H9 (cell line): Measurements from ENCODE around the gene RASSF5. TPM values are rescaled to one million over a fixed set of nuclear protein-coding genes. Genes with fewer than 3 reads are reported as not detected.

ENCODE experiments used
- DNase-seq: peaks from one replicate; pipeline ENCODE4 v3.0.0-alpha.2; 2017
- H2AFZ ChIP-seq: one replicate; pipeline ENCODE4 v1.6.1; 2013; ENCODE audit warnings: mild to moderate bottlenecking, low read length, control low read depth, moderate library complexity
- H2AK5ac ChIP-seq: 2 replicates; pipeline ENCODE4 v1.6.1; 2013; ENCODE audit warnings: low read length, control low read depth, mixed read lengths; ENCODE audit not compliant: insufficient read length
- H2BK120ac ChIP-seq: one replicate; pipeline ENCODE4 v1.6.1; 2013; ENCODE audit warnings: low read depth, mild to moderate bottlenecking, low read length, control low read depth, inconsistent platforms; ENCODE audit not compliant: poor library complexity, severe bottlenecking
- H2BK12ac ChIP-seq: 2 replicates; pipeline ENCODE4 v1.6.1; 2013; ENCODE audit warnings: low read length, control low read depth, mixed read lengths, low read depth; ENCODE audit not compliant: insufficient read length
- H2BK15ac ChIP-seq: 2 replicates; pipeline ENCODE4 v1.6.1; 2013; ENCODE audit warnings: low read depth, low read length, control low read depth
- H2BK20ac ChIP-seq: one replicate; pipeline ENCODE4 v1.6.1; 2013; ENCODE audit warnings: low read depth, mild to moderate bottlenecking, low read length, control low read depth, inconsistent platforms; ENCODE audit not compliant: poor library complexity, severe bottlenecking
- H2BK5ac ChIP-seq: 2 replicates; pipeline ENCODE4 v1.6.1; 2013; ENCODE audit warnings: low read length, control low read depth, mixed read lengths; ENCODE audit not compliant: insufficient read length
- H3K14ac ChIP-seq: 2 replicates; pipeline ENCODE4 v1.6.1; 2013; ENCODE audit warnings: low read length, control low read depth; ENCODE audit not compliant: insufficient read depth
- H3K18ac ChIP-seq: 2 replicates; pipeline ENCODE4 v1.6.1; 2013; ENCODE audit warnings: low read depth, mild to moderate bottlenecking, mixed read lengths, low read length, control low read depth; ENCODE audit not compliant: insufficient read length
- H3K23ac ChIP-seq: 2 replicates; pipeline ENCODE4 v1.6.1; 2013; ENCODE audit warnings: low read length, control low read depth, mixed read lengths, low read depth; ENCODE audit not compliant: insufficient read length
- H3K23me2 ChIP-seq: 2 replicates; pipeline ENCODE4 v1.6.1; 2013; ENCODE audit warnings: low read depth, mild to moderate bottlenecking, mixed read lengths, low read length, control low read depth; ENCODE audit not compliant: insufficient read length, poor library complexity, severe bottlenecking
- H3K27ac ChIP-seq: 2 replicates; pipeline ENCODE4 v1.5.1; 2013; ENCODE audit warnings: low read length, control low read depth, mixed read lengths, low read depth; ENCODE audit not compliant: insufficient read length
- H3K27me3 ChIP-seq: 2 replicates; pipeline ENCODE4 v1.6.1; 2013; ENCODE audit warnings: low read length, control low read depth, inconsistent platforms; ENCODE audit not compliant: insufficient read depth
- H3K4ac ChIP-seq: 2 replicates; pipeline ENCODE4 v1.6.1; 2013; ENCODE audit warnings: low read depth, mild to moderate bottlenecking, control low read depth, inconsistent platforms, low read length, moderate library complexity
- H3K4me1 ChIP-seq: 2 replicates; pipeline ENCODE4 v1.6.1; 2013; ENCODE audit warnings: low read length, control low read depth, inconsistent platforms; ENCODE audit not compliant: insufficient read depth
- H3K4me2 ChIP-seq: 2 replicates; pipeline ENCODE4 v1.6.1; 2013; ENCODE audit warnings: low read length, control low read depth, mixed read lengths; ENCODE audit not compliant: insufficient read length, insufficient read depth
- H3K56ac ChIP-seq: 2 replicates; pipeline ENCODE4 v1.6.1; 2013; ENCODE audit warnings: low read depth, mild to moderate bottlenecking, mixed read lengths, low read length, control low read depth; ENCODE audit not compliant: insufficient read length
- H3K79me1 ChIP-seq: 2 replicates; pipeline ENCODE4 v1.6.1; 2013; ENCODE audit warnings: low read depth, mild to moderate bottlenecking, moderate library complexity, low read length, control low read depth, inconsistent platforms; ENCODE audit not compliant: insufficient read depth, poor library complexity, severe bottlenecking
- H3K79me2 ChIP-seq: 2 replicates; pipeline ENCODE4 v1.6.1; 2013; ENCODE audit warnings: low read length, control low read depth, inconsistent platforms; ENCODE audit not compliant: insufficient read depth
- H3K9ac ChIP-seq: 2 replicates; pipeline ENCODE4 v1.6.1; 2013; ENCODE audit warnings: low read length, control low read depth, mixed read lengths; ENCODE audit not compliant: insufficient read length; ENCODE audit errors: extremely low read depth
- H3K9me3 ChIP-seq: one replicate; pipeline ENCODE4 v1.6.1; 2013; ENCODE audit warnings: low read depth, low read length, inconsistent platforms; ENCODE audit not compliant: control insufficient read depth
- H3T11ph ChIP-seq: one replicate; pipeline ENCODE4 v1.6.1; 2013; ENCODE audit warnings: mild to moderate bottlenecking, low read length, control low read depth, inconsistent platforms
- H4K20me1 ChIP-seq: one replicate; pipeline ENCODE4 v1.6.1; 2013; ENCODE audit not compliant: control insufficient read depth, insufficient read length, insufficient read depth
- H4K5ac ChIP-seq: 2 replicates; pipeline ENCODE4 v1.6.1; 2013; ENCODE audit warnings: low read depth, mild to moderate bottlenecking, mixed read lengths, low read length, control low read depth; ENCODE audit not compliant: insufficient read length
- H4K8ac ChIP-seq: replicated peaks from 2 replicates; pipeline ENCODE4 v1.6.1; 2013; ENCODE audit warnings: low read length, control low read depth, mixed read lengths, low read depth; ENCODE audit not compliant: insufficient read length
- H4K91ac ChIP-seq: 2 replicates; pipeline ENCODE4 v1.6.1; 2013; ENCODE audit warnings: low read depth, mild to moderate bottlenecking, moderate library complexity, mixed read lengths, low read length, control low read depth; ENCODE audit not compliant: insufficient read length
- H3K27ac Mint-ChIP-seq, 3 experiments: 2 replicates in 2 of 3; 3 replicates in 1 of 3; pipeline ENCODE4 v1.8.0; 2020 to 2021; ENCODE audit warnings: mixed read lengths in 3 of 3, mild to moderate bottlenecking in 1 of 3, moderate library complexity in 1 of 3
- H3K27me3 Mint-ChIP-seq: 2 replicates; pipeline ENCODE4 v1.8.0; 2021; ENCODE audit warnings: low read depth, mild to moderate bottlenecking, moderate library complexity, mixed read lengths
- H3K36me3 Mint-ChIP-seq, 3 experiments: 2 replicates in 2 of 3; 3 replicates in 1 of 3; pipeline ENCODE4 v1.8.0; 2020 to 2021; ENCODE audit warnings: low read depth in 3 of 3, mixed read lengths in 3 of 3; ENCODE audit not compliant: insufficient read depth in 1 of 3
- H3K4me1 Mint-ChIP-seq, 2 experiments: 2 replicates each; pipeline ENCODE4 v1.8.0; 2020; ENCODE audit warnings: mixed read lengths in 2 of 2
- H3K4me3 Mint-ChIP-seq, 2 experiments: 2 replicates in 1 of 2; 3 replicates in 1 of 2; pipeline ENCODE4 v1.8.0; 2020 to 2021; ENCODE audit warnings: mild to moderate bottlenecking in 2 of 2, mixed read lengths in 2 of 2, moderate library complexity in 1 of 2
- H3K9me3 Mint-ChIP-seq, 2 experiments: 2 replicates in 1 of 2; 3 replicates in 1 of 2; pipeline ENCODE4 v1.8.0; 2020; ENCODE audit warnings: mild to moderate bottlenecking in 2 of 2, mixed read lengths in 2 of 2, moderate library complexity in 1 of 2
- CTCF ChIP-seq: fragments of 200-600 bp; sonication (generic); conservative IDR thresholded peaks from 3 replicates; pipeline ENCODE4 v1.8.0; 2021; ENCODE audit warnings: antibody characterized with exemption, mild to moderate bottlenecking
- WGBS: extraction: QIAGEN DNeasy Blood & Tissue Kit; methylation state at CpG from one replicate; pipeline ENCODE4 v1.1.7; 2013; ENCODE audit warnings: missing lambda C conversion rate, low lambda C conversion rate, mixed read lengths; ENCODE audit not compliant: insufficient read length; ENCODE audit errors: extremely low coverage; 5-methylcytosine and 5-hydroxymethylcytosine counted together
- total RNA-seq: library from RNA; stranded (reverse); gene quantifications from 2 replicates; pipeline ENCODE4 v1.2.1, GENCODE V29; 2021

The RASSF5 gene
- total RNA-seq, 1 experiment from 2014 or later, result 0.50 TPM

GRCh38 chr1:206511362-206512057 lies 4.2 kb downstream of the RASSF5 start:
- no peak overlapping the region for H2AK5ac ChIP-seq
- H3K27me3 Mint-ChIP-seq, result peaks cover 53% of the 10 kb centered on the region
- no peak overlapping the region for H2BK12ac ChIP-seq
- H2AFZ ChIP-seq, result no peak overlapping the region
- H3K79me2 ChIP-seq, result no peaks in the 10 kb centered on the region
- H3K4ac ChIP-seq, result no peak overlapping the region
- H3K27me3 ChIP-seq, result peaks cover 16% of the 10 kb centered on the region
- H3K27ac ChIP-seq, result no peak overlapping the region
- H3K9me3 Mint-ChIP-seq, result no peaks in the 10 kb centered on the region
- H3K4me1 ChIP-seq, result no peaks in the 10 kb centered on the region; the same call in 1 of the 2 replicates
- no peak overlapping the region for H3K23ac ChIP-seq
- DNase-seq, result no peak
- no peak overlapping the region for H3K4me2 ChIP-seq
- H3K23me2 ChIP-seq, result peaks cover 9% of the 10 kb centered on the region
- H2BK20ac ChIP-seq, result no peak overlapping the region
- no peak overlapping the region; a peak in 1 of 7 replicates for H3K27ac Mint-ChIP-seq
- no peaks in the 10 kb centered on the region for H4K20me1 ChIP-seq
- peaks cover 24 to 30% of the 10 kb centered on the region in 2 experiments for H3K4me1 Mint-ChIP-seq
- H4K5ac ChIP-seq, result no peak overlapping the region
- H3K9ac ChIP-seq, result no peak overlapping the region
- H3K79me1 ChIP-seq, result no peaks in the 10 kb centered on the region
- no peak overlapping the region for H2BK5ac ChIP-seq
- H2BK15ac ChIP-seq, result no peak overlapping the region
- no peaks in the 10 kb centered on the region for H3K9me3 ChIP-seq
- no peak overlapping the region for H3T11ph ChIP-seq
- WGBS, result no CpG with 5 or more reads among the region's 14 CpGs
- no peak overlapping the region for H3K56ac ChIP-seq
- no peak overlapping the region for H3K18ac ChIP-seq
- H2BK120ac ChIP-seq, result no peak overlapping the region
- TF ChIP-seq CTCF, result no peak; the same call in 2 of the 3 replicates
- H4K8ac ChIP-seq, result no peak overlapping the region
- H4K91ac ChIP-seq, result no peak overlapping the region
- no peak overlapping the region for H3K14ac ChIP-seq
- no peak overlapping the region for H3K4me3 Mint-ChIP-seq
- no peaks in the 10 kb centered on the region; a peak in 1 of 7 replicates for H3K36me3 Mint-ChIP-seq
